ENCODE results near the gene SPDYE1. TPM values are rescaled to one million over a fixed set of nuclear protein-coding genes. Genes with fewer than 3 reads are reported as not detected.
A peak's percentile ranks its signal among the peaks of the same experiment; 100 is the strongest.
"Not testable (repeated sequence)": the region's sequence is repeated elsewhere in the genome, so short reads cannot be mapped to it uniquely, and the experiment has no call there.

Gene SPDYE1
- total RNA-seq, 1 donor, result not detected

- TF ChIP-seq CTCF (IDR thresholded peaks at IDR 0.05; ENCODE audit: insufficient read depth, low read length), result peak; percentile 56
- peak; percentile 96 for DNase-seq (ENCODE audit: low read depth)
- H3K4me3 ChIP-seq (ENCODE audit: low read depth, low read length), result peak overlapping the region; percentile 81
Observed at GRCh38 chr7:44018857-44019807, 21.4 kb downstream of the SPDYE1 start.

- H3K4me3 ChIP-seq (ENCODE audit: low read depth, low read length); DNase-seq (ENCODE audit: low read depth): not testable (repeated sequence)
Observed at GRCh38 chr7:44019825-44020224, 22.1 kb downstream of the SPDYE1 start.

GRCh38 chr7:44022069-44022468 lies 24.4 kb downstream of the SPDYE1 start:
- DNase-seq (ENCODE audit: low read depth), result not testable (repeated sequence)

GRCh38 chr7:44022796-44023467 lies 25.2 kb downstream of the SPDYE1 start:
- H3K4me3 ChIP-seq (ENCODE audit: low read depth, low read length); DNase-seq (ENCODE audit: low read depth): not testable (repeated sequence)

More at GRCh38 chr7:44022069-44022468, 24.4 kb downstream of the SPDYE1 start:
- not testable (repeated sequence) for H3K4me3 ChIP-seq (ENCODE audit: low read depth, low read length)

- not testable (repeated sequence) for H3K4me3 ChIP-seq (ENCODE audit: low read depth, low read length)
Observed at GRCh38 chr7:44029433-44029832, 31.7 kb downstream of the SPDYE1 start.

GRCh38 chr7:44030029-44030428 lies 32.3 kb downstream of the SPDYE1 start:
- DNase-seq (ENCODE audit: low read depth); H3K4me3 ChIP-seq (ENCODE audit: low read depth, low read length): not testable (repeated sequence)

More at GRCh38 chr7:44029433-44029832, 31.7 kb downstream of the SPDYE1 start:
- DNase-seq (ENCODE audit: low read depth), result not testable (repeated sequence)

GRCh38 chr7:44031319-44031718 lies 33.6 kb downstream of the SPDYE1 start:
- DNase-seq (ENCODE audit: low read depth); H3K4me3 ChIP-seq (ENCODE audit: low read depth, low read length): not testable (repeated sequence)

GRCh38 chr7:44032031-44032430 lies 34.3 kb downstream of the SPDYE1 start:
- DNase-seq (ENCODE audit: low read depth); H3K4me3 ChIP-seq (ENCODE audit: low read depth, low read length): not testable (repeated sequence)

GRCh38 chr7:44033971-44034844 lies 36.5 kb downstream of the SPDYE1 start:
- DNase-seq (ENCODE audit: low read depth); H3K4me3 ChIP-seq (ENCODE audit: low read depth, low read length): not testable (repeated sequence)

- H3K4me3 ChIP-seq (ENCODE audit: low read depth, low read length); DNase-seq (ENCODE audit: low read depth): not testable (repeated sequence)
Observed at GRCh38 chr7:44036364-44036763, 38.7 kb downstream of the SPDYE1 start.

GRCh38 chr7:44037951-44038350 lies 40.3 kb downstream of the SPDYE1 start:
- not testable (repeated sequence) for H3K4me3 ChIP-seq (ENCODE audit: low read depth, low read length); DNase-seq (ENCODE audit: low read depth)

- H3K4me3 ChIP-seq (ENCODE audit: low read depth, low read length); DNase-seq (ENCODE audit: low read depth): not testable (repeated sequence)
Observed at GRCh38 chr7:44038553-44038952, 40.9 kb downstream of the SPDYE1 start.

GRCh38 chr7:44038961-44039558 lies 41.4 kb downstream of the SPDYE1 start:
- H3K4me3 ChIP-seq (ENCODE audit: low read depth, low read length), result peak overlapping the region; percentile 42
- peak; percentile 42 for DNase-seq (ENCODE audit: low read depth)

- H3K4me3 ChIP-seq (ENCODE audit: low read depth, low read length), result not testable (repeated sequence)
Observed at GRCh38 chr7:44039800-44040492, 42.2 kb downstream of the SPDYE1 start.

GRCh38 chr7:44040493-44040891 lies 42.8 kb downstream of the SPDYE1 start:
- DNase-seq (ENCODE audit: low read depth), result not testable (repeated sequence)
- peak overlapping the region; percentile 28 for H3K4me3 ChIP-seq (ENCODE audit: low read depth, low read length)

More at GRCh38 chr7:44039800-44040492, 42.2 kb downstream of the SPDYE1 start:
- not testable (repeated sequence) for DNase-seq (ENCODE audit: low read depth)

Data from fibroblast of the aortic adventitia (primary cell).